Fibroblast of pulmonary artery (primary cell): ENCODE results near the gene IFNGR1.
A peak's percentile ranks its signal among the peaks of the same experiment; 100 is the strongest.
"Not testable (repeated sequence)": the region's sequence is repeated elsewhere in the genome, so short reads cannot be mapped to it uniquely, and the experiment has no call there.

Experiments
- DNase-seq: peaks from one replicate; pipeline ENCODE4 v3.0.0-alpha.2; 2010; ENCODE audit warnings: low read depth
- H3K4me3 ChIP-seq: replicated peaks from 2 replicates; pipeline ENCODE4 v1.5.1; 2011; ENCODE audit warnings: low read depth, mild to moderate bottlenecking, control low read depth, low read length, moderate library complexity
- CTCF ChIP-seq: IDR thresholded peaks from 2 replicates; pipeline ENCODE4 v1.5.1; 2011; ENCODE audit warnings: mild to moderate bottlenecking, control low read depth, low read length, inconsistent platforms; ENCODE audit errors: missing control alignments

IFNGR1 gene

DNA sequence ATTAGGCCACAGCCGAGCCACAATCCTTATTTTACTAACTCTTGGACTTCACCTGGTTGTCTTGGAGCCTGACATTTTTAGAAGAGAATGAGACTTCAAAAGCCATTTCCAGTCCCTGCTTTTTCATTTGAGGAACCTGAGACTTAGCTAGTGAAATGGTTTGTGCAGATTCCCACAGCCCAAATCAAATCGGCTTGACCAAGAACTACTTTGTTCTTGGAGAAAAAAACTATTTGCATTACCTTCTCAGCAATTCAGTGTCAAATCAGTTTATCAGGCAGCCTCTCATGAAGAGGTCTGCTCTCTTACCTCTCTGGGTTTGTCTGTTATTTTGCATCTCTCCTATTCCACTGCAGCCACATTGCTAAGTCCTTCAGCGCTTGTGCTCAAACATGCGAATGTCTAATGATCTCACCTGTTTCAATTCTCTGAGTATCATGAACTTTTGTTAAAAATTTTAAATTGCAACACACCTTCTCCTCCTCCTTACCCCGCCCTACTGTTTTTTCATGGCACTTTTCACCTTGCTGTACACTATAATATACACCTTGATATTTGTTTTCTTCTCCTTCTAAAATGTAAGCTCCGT lies 573 bp upstream of the IFNGR1 start:
- TF ChIP-seq CTCF = no peak
- H3K4me3 ChIP-seq = peak overlapping the region; percentile 82
- no peak for DNase-seq

DNA sequence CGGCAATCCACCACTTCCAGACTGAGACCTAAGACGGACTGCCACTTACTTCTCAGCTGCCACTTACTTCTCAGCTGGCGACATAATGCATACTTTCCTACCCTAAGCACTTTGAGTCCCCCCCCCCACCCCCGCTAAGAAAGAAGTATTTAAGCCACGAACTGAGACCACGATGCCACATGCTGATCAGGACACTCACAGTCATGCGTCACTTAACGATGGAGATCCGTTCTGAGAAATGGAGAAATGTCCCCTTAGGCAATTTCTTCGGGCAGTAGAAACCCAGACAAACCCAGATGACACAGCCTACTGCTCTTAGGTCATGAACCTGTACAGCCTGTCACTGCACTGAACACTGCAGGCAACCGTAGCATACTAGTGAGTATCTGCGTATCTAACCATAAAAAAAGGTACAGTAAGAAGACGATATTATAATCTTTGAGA lies 690 bp downstream of the IFNGR1 start:
- H3K4me3 ChIP-seq = peak overlapping the region; percentile 82
- TF ChIP-seq CTCF = no peak
- peak; percentile 48 for DNase-seq

DNA sequence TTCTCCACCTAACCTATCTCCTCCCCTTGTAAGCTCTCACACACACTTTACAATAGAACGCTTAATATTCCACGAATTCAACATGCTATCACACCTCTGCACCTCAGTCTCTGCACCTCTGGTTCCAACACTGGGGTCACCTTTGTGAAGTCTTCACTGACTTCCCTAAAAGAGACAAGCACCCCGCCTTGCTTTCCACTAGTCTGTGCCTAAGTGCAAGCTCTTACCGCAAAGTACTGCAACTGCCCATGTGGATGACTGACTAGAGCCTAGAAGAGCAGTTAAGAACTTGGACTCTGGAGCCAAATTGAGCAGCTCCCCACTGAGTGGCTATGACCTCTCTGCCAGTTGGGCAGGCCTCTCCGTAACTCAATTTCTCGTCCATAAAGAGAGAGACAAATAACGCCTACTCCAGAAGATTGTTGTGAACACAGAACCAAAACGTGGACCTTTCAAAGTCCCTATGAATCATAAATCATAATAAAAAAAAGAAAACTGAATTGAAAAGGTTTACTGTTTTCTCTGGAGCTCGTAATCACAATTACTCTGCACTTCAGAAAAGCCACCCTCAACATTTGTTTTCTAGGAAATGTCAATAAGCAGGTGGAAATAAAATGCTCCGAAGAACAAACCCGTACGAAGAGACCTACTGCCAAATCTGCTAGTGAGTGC lies 1.2 kb downstream of the IFNGR1 start:
- peak; percentile 42 for DNase-seq
- H3K4me3 ChIP-seq = peak overlapping the region; percentile 82
- no peak for TF ChIP-seq CTCF

- TF ChIP-seq CTCF = no peak
- peak overlapping the region; percentile 82 for H3K4me3 ChIP-seq
- no peak for DNase-seq
Measured at GRCh38 chr6:137216875-137217553, 2.2 kb downstream of the IFNGR1 start.

GRCh38 chr6:137216106-137216505 lies 3.1 kb downstream of the IFNGR1 start:
- no peak for DNase-seq
- peak overlapping the region; percentile 82 for H3K4me3 ChIP-seq
- no peak for TF ChIP-seq CTCF

- not testable (repeated sequence) for DNase-seq, H3K4me3 ChIP-seq
Measured at GRCh38 chr6:137215630-137216029, 3.6 kb downstream of the IFNGR1 start.

DNA sequence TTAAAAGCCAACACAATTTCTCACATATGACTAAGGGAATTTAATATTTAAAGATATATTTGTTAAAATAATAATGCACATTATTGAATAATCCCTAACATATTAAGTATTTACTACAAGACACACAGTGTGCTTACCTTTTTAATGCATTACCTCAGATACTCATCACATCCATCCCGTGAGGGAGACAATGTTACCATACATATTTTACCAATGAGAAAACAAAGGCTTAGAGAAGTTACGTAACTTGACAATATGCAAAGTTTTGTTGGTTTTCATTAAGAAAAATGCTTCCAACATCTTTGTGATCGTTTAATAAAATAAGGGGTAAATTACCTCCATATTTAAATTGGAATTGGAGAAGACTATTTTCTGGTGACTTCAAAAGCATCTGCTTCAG lies 4.3 kb downstream of the IFNGR1 start:
- no peak for TF ChIP-seq CTCF
- no peak for DNase-seq
- no peak overlapping the region for H3K4me3 ChIP-seq
